ENCODE results near the gene ZFYVE21.

DNA sequence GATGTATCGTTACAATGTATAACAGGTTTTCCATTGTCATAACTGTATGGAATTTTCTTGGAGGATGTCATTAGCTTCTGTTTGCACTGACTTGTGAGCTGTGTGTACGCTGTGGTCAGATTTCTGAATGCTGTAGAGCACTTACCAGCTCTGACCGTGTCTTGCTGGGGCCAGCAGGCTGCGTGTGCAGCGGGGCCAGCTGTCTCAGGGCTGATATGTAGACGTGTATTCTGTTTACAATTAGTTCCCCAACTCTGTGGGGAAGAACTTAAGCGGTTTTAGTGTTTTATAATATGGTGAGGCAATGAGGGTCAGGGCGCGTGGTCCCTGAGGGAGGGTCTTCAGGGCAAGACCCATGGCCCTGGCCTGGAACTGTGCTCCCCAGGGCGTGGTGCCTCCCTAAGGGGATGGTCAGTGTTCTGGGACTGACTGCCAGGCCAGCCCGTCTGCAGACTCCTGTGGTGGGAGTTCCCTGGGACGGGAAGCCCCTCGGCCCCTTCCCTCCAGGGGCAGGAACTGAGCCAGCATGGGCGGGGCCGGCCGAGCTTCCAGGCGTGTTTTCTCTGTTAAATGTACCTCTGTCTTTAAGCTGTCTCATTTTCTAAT lies 19.0 kb upstream of the ZFYVE21 start:
- TF ChIP-seq, protein P1, sequence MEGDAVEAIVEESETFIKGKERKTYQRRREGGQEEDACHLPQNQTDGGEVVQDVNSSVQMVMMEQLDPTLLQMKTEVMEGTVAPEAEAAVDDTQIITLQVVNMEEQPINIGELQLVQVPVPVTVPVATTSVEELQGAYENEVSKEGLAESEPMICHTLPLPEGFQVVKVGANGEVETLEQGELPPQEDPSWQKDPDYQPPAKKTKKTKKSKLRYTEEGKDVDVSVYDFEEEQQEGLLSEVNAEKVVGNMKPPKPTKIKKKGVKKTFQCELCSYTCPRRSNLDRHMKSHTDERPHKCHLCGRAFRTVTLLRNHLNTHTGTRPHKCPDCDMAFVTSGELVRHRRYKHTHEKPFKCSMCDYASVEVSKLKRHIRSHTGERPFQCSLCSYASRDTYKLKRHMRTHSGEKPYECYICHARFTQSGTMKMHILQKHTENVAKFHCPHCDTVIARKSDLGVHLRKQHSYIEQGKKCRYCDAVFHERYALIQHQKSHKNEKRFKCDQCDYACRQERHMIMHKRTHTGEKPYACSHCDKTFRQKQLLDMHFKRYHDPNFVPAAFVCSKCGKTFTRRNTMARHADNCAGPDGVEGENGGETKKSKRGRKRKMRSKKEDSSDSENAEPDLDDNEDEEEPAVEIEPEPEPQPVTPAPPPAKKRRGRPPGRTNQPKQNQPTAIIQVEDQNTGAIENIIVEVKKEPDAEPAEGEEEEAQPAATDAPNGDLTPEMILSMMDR (IDR thresholded peaks at IDR 0.05; ENCODE audit: low read depth, low read length, missing input control): no peak
- TF ChIP-seq, protein P2, sequence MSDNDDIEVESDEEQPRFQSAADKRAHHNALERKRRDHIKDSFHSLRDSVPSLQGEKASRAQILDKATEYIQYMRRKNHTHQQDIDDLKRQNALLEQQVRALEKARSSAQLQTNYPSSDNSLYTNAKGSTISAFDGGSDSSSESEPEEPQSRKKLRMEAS (IDR thresholded peaks at IDR 0.05): no peak

Data from liver (tissue), 2 donors.